HepG2 (cell line): ENCODE measurements around the gene IL18RAP. TPM values are rescaled to one million over a fixed set of nuclear protein-coding genes. Genes with fewer than 3 reads are reported as not detected.

Experiments used
- ATAC-seq: fragments of 200-7000 bp; cut with Tn5 transposase; 3 replicates; pipeline ENCODE4 v1.9.1; 2020; ENCODE audit warnings: mild to moderate bottlenecking, moderate library complexity
- BruUV-seq: library from RNA; stranded (reverse); fragments of 400-500 nt; replicated peaks from 2 replicates; lab custom pipeline; 2021; lab: Mats Ljungman, UMichigan
- CTCF ChIA-PET: fragments of 300-600 bp; formaldehyde crosslinking; extraction: SDS; loops from one replicate; lab custom pipeline; 2021; ENCODE audit warnings: low total read pairs, inconsistent platforms, low intra/inter-chr PET ratio; lab: Yijun Ruan, JAX
- POLR2A ChIA-PET: fragments of 350-600 bp; sonication (Branson Sonifier 250); formaldehyde crosslinking; loops from one replicate; lab custom pipeline; 2020; ENCODE audit warnings: antibody characterized with exemption, inconsistent platforms; lab: Yijun Ruan, JAX
- DNase-seq: peaks from one replicate; pipeline ENCODE4 v3.0.0-alpha.2; 2015; ENCODE audit warnings: low spot score
- FAIRE-seq: peaks from 3 replicates; lab custom pipeline; 2011; peaks lifted over from hg19 to GRCh38; lab: Jason Lieb, UNC
- H2AFZ ChIP-seq: one replicate; pipeline ENCODE4 v1.6.1; 2011; ENCODE audit warnings: low read length, inconsistent platforms
- H3K27ac ChIP-seq: fragments of 300-600 bp; 3 replicates; pipeline ENCODE4 v1.8.0; 2011; ENCODE audit warnings: mixed run types, mild to moderate bottlenecking, mixed read lengths, low read length, inconsistent platforms; ENCODE audit not compliant: insufficient read depth; ENCODE audit errors: extremely low read length
- H3K27me3 ChIP-seq, 2 experiments: fragments of 200-600 bp in 1 of 2; 2 replicates in 1 of 2; 3 replicates in 1 of 2; pipeline versions ENCODE4 v1.6.0 to v1.8.0; 2011; ENCODE audit warnings: low read length in 2 of 2, mild to moderate bottlenecking in 2 of 2, moderate library complexity in 2 of 2, inconsistent platforms in 1 of 2; ENCODE audit not compliant: insufficient read depth in 2 of 2, control insufficient read depth in 1 of 2
- H3K36me3 ChIP-seq, 2 experiments: fragments of 200-600 bp in 1 of 2; replicated peaks in 1 of 2; 2 replicates in 1 of 2; 3 replicates in 1 of 2; pipeline versions ENCODE4 v1.5.1 to v1.8.0; 2011; ENCODE audit warnings: low read length in 2 of 2, inconsistent platforms in 1 of 2; ENCODE audit not compliant: insufficient read depth in 2 of 2, control insufficient read depth in 1 of 2
- H3K4me1 ChIP-seq: 2 replicates; pipeline ENCODE4 v1.5.1; 2012; ENCODE audit warnings: low read length, inconsistent platforms; ENCODE audit not compliant: insufficient read depth
- H3K4me2 ChIP-seq: 2 replicates; pipeline ENCODE4 v1.6.0; 2011; ENCODE audit warnings: low read depth, low read length, inconsistent platforms
- H3K4me3 ChIP-seq, 3 experiments: fragments of 200-600 bp in 1 of 3; sonication (generic), shearing (Covaris generic) in 1 of 3; replicated peaks in 1 of 3; 2 replicates each; pipeline ENCODE4 v1.5.1; 2011 to 2016; ENCODE audit warnings: low read length in 3 of 3, inconsistent platforms in 2 of 3, low read depth in 2 of 3, mild to moderate bottlenecking in 2 of 3, control low read depth in 1 of 3, mixed read lengths in 1 of 3; ENCODE audit not compliant: insufficient read depth in 1 of 3
- H3K79me2 ChIP-seq: one replicate; pipeline ENCODE4 v1.6.1; 2011; ENCODE audit warnings: low read length, inconsistent platforms; ENCODE audit not compliant: insufficient read depth
- H3K9ac ChIP-seq: 2 replicates; pipeline ENCODE4 v1.6.0; 2011; ENCODE audit warnings: mild to moderate bottlenecking, low read depth, low read length, inconsistent platforms; ENCODE audit not compliant: insufficient read depth
- H3K9me3 ChIP-seq: 2 replicates; pipeline ENCODE4 v1.5.1; 2012; ENCODE audit warnings: mild to moderate bottlenecking, low read length
- H4K20me1 ChIP-seq: 2 replicates; pipeline ENCODE4 v1.6.0; 2011; ENCODE audit warnings: inconsistent platforms, mild to moderate bottlenecking, low read length, moderate library complexity; ENCODE audit not compliant: insufficient read depth
- ARHGAP35 ChIP-seq: sonication (generic); formaldehyde crosslinking; IDR thresholded peaks from 2 replicates; pipeline ENCODE4 v1.9.0; 2022; ENCODE audit warnings: mild to moderate bottlenecking, inconsistent platforms, moderate library complexity, missing genetic modification reagents, borderline replicate concordance
- CHCHD3 ChIP-seq: sonication (generic); formaldehyde crosslinking; IDR thresholded peaks from 2 replicates; pipeline ENCODE4 v1.8.0; 2022; ENCODE audit warnings: mild to moderate bottlenecking, missing genetic modification reagents, moderate library complexity
- CHD2 ChIP-seq: IDR thresholded peaks from 2 replicates; pipeline ENCODE4 v1.6.1; 2011; ENCODE audit warnings: low read depth, low read length, improper control_type of control experiment
- PCBP2 ChIP-seq: fragments of 200-400 bp; formaldehyde crosslinking; optimal IDR thresholded peaks from 2 replicates; pipeline ENCODE3; 2018; ENCODE audit warnings: low read length, low read depth; ENCODE audit not compliant: poor library complexity, severe bottlenecking
- SUZ12 ChIP-seq: fragments of 150-350 bp; IDR thresholded peaks from 2 replicates; pipeline ENCODE4 v1.6.1; 2014; ENCODE audit warnings: low read depth, low read length
- XRCC5 ChIP-seq: fragments of 200-400 bp; formaldehyde crosslinking; optimal IDR thresholded peaks from 2 replicates; pipeline ENCODE3; 2017; ENCODE audit warnings: mild to moderate bottlenecking, low read length
- YEATS2 ChIP-seq: sonication (generic); formaldehyde crosslinking; IDR thresholded peaks from 2 replicates; pipeline ENCODE4 v1.4.0; 2020; ENCODE audit warnings: missing genetic modification reagents, borderline replicate concordance
- ZNF329 ChIP-seq: sonication (generic); formaldehyde crosslinking; IDR thresholded peaks from 2 replicates; pipeline ENCODE4 v1.9.0; 2021; ENCODE audit warnings: low read depth, mild to moderate bottlenecking, missing genetic modification reagents
- ZNF33A ChIP-seq: sonication (generic); formaldehyde crosslinking; IDR thresholded peaks from 2 replicates; pipeline ENCODE4 v1.5.1; 2020; ENCODE audit warnings: missing genetic modification reagents, mild to moderate bottlenecking, moderate library complexity, borderline replicate concordance
- ZNF510 ChIP-seq: sonication (generic); formaldehyde crosslinking; IDR thresholded peaks from 2 replicates; pipeline ENCODE4 v1.4.0; 2020; ENCODE audit warnings: low read depth, mild to moderate bottlenecking, missing genetic modification reagents
- ZNF549 ChIP-seq: sonication (generic); formaldehyde crosslinking; IDR thresholded peaks from 2 replicates; pipeline ENCODE4 v1.5.0; 2020; ENCODE audit warnings: missing genetic modification reagents
- ZNF615 ChIP-seq: sonication (generic); formaldehyde crosslinking; IDR thresholded peaks from 2 replicates; pipeline ENCODE4 v1.5.0; 2020; ENCODE audit warnings: mild to moderate bottlenecking, missing genetic modification reagents, borderline replicate concordance
- ZNF670 ChIP-seq: sonication (generic); formaldehyde crosslinking; IDR thresholded peaks from 2 replicates; pipeline ENCODE4 v1.8.0; 2022; ENCODE audit warnings: mild to moderate bottlenecking, missing genetic modification reagents, borderline replicate concordance
- ZNF891 ChIP-seq: sonication (generic); formaldehyde crosslinking; IDR thresholded peaks from 2 replicates; pipeline ENCODE4 v1.5.0; 2020; ENCODE audit warnings: mild to moderate bottlenecking, missing genetic modification reagents
- WGBS: methylation state at CpG from one replicate; pipeline ENCODE4 v1.1.6; 2017; ENCODE audit warnings: low lambda C conversion rate; 5-methylcytosine and 5-hydroxymethylcytosine counted together
- in situ Hi-C: cut with HindIII; loops from 2 replicates; pipeline ENCODE4 v1.10.0; 2017; ENCODE audit warnings: low pct_unique_long_range_greater_than_20kb; ENCODE audit not compliant: extremely low pct_ligation_motif_present
- intact Hi-C: fragments of 100-400 bp; cut with micrococcal nuclease; formaldehyde crosslinking; loops from one replicate; pipeline ENCODE4 v1.10.0; 2022; ENCODE audit not compliant: unreplicated experiment
- polyA plus RNA-seq, 8 experiments: library from polyadenylated mRNA; depleted of rRNA in 3 of 8; stranded (reverse) in 7 of 8; unstranded in 1 of 8; fragments of >200 nt; fragmentation: Illumina TruSeq in 4 of 8; extraction: Trizol in 4 of 8; gene quantifications; 2 replicates each; pipeline versions ENCODE4 v1.2.1 to v1.2.3, GENCODE V29; 2011 to 2016; ENCODE audit warnings: low read depth in 4 of 8, missing spikeins in 1 of 8, mixed read lengths in 1 of 8; ENCODE audit not compliant: insufficient read depth in 1 of 8
- total RNA-seq, 5 experiments: library from RNA; depleted of rRNA; stranded (reverse); fragments of >200 nt; fragmentation: Illumina TruSeq; extraction: Trizol; gene quantifications; 2 replicates each; pipeline ENCODE4 v1.2.3, GENCODE V29; 2016; ENCODE audit warnings: low read depth in 1 of 5
- TF ChIP-seq, protein P1 (sequence below): sonication (generic); formaldehyde crosslinking; IDR thresholded peaks from 2 replicates; pipeline ENCODE4 v1.8.0; 2022; ENCODE audit warnings: low read depth, missing genetic modification reagents
- TF ChIP-seq, protein P2 (sequence below): sonication (generic); formaldehyde crosslinking; IDR thresholded peaks from 2 replicates; pipeline ENCODE4 v1.5.0; 2020; ENCODE audit warnings: missing genetic modification reagents
- TF ChIP-seq, protein P3 (sequence below): IDR thresholded peaks from 2 replicates; pipeline ENCODE4 v1.6.1; 2016; ENCODE audit warnings: low read depth, borderline replicate concordance

The IL18RAP gene
- total and polyA plus RNA-seq, 2 of the 13 experiments (the other 11 are each of a cell fraction or from before 2014, with no cell fraction given) = 0.05 TPM; not detected in 1

DNA sequence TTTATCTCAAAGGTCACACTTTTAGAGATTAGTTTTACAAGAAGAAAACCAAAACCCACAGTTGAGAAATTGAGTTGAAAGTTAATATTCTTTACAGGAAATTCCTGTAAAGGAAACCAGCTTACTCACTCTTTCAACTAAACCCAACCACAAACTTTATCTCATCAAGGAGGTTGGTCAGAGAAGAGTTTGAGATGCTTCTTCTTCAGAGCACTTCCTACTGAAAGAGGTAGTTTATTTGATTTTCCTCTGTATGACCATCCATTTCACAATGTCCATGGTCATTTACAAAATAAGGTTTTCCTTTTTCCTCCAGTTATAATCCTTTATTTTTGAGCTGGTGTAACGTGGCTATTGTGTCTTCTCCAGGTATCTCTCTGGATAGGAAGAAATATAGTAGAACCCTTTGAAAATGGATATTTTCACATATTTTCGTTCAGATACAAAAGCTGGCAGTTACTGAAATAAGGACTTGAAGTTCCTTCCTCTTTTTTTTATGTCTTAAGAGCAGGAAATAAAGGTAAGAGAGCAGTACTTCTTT lies 4.5 kb upstream of the IL18RAP start:
- Histone ChIP-seq H2AFZ (no peak overlapping the region), H3K27ac (no peak overlapping the region), H3K4me3 (no peak overlapping the region), H3K9me3 (no peaks in the 10 kb centered on the region), H3K9ac (no peak overlapping the region), H4K20me1 (no peaks in the 10 kb centered on the region), H3K27me3 (peaks cover 2 to 32% of the 10 kb centered on the region in 2 experiments; a peak in 3 of 5 replicates), H3K4me1 (no peaks in the 10 kb centered on the region), H3K4me2 (no peak overlapping the region), H3K79me2 (no peaks in the 10 kb centered on the region), H3K36me3 (no peaks in the 10 kb centered on the region)
- 0% methylated on average over 2 of the region's 2 CpGs for WGBS
- DNase-seq (no peak), FAIRE-seq (no peak), ATAC-seq (no peak)
- in situ Hi-C loops = no loop called here
- TF ChIP-seq, protein P1, sequence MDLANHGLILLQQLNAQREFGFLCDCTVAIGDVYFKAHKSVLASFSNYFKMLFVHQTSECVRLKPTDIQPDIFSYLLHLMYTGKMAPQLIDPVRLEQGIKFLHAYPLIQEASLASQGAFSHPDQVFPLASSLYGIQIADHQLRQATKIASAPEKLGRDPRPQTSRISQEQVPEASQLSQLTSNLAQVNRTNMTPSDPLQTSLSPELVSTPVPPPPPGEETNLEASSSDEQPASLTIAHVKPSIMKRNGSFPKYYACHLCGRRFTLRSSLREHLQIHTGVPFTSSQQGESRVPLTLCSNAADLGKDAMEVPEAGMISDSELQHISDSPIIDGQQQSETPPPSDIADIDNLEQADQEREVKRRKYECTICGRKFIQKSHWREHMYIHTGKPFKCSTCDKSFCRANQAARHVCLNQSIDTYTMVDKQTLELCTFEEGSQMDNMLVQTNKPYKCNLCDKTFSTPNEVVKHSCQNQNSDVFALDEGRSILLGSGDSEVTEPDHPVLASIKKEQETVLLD = no peak
- no peak for TF ChIP-seq ZNF510 (CRISPR knock-in tag)
- TF ChIP-seq, protein P2, sequence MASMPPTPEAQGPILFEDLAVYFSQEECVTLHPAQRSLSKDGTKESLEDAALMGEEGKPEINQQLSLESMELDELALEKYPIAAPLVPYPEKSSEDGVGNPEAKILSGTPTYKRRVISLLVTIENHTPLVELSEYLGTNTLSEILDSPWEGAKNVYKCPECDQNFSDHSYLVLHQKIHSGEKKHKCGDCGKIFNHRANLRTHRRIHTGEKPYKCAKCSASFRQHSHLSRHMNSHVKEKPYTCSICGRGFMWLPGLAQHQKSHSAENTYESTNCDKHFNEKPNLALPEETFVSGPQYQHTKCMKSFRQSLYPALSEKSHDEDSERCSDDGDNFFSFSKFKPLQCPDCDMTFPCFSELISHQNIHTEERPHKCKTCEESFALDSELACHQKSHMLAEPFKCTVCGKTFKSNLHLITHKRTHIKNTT = no peak
- TF ChIP-seq YEATS2 = no peak
- no peak for TF ChIP-seq ARHGAP35 (CRISPR knock-in tag)
- TF ChIP-seq ZNF670 (CRISPR knock-in tag) = no peak
- TF ChIP-seq PCBP2 = no peak
- TF ChIP-seq, protein P3, sequence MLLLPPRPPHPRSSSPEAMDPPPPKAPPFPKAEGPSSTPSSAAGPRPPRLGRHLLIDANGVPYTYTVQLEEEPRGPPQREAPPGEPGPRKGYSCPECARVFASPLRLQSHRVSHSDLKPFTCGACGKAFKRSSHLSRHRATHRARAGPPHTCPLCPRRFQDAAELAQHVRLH = no peak
- TF ChIP-seq CHD2 = no peak
- no peak for TF ChIP-seq ZNF33A (CRISPR knock-in tag)
- TF ChIP-seq ZNF549 (CRISPR knock-in tag) = no peak
- no peak for TF ChIP-seq ZNF329 (CRISPR knock-in tag)
- no peak for TF ChIP-seq XRCC5
- TF ChIP-seq SUZ12 = no peak
- TF ChIP-seq ZNF891 (CRISPR knock-in tag) = no peak
- no peak for TF ChIP-seq ZNF615 (CRISPR knock-in tag)
- no peak for TF ChIP-seq CHCHD3
- no TSS peak for BruUV-seq
- CTCF ChIA-PET = no interaction called here
- POLR2A ChIA-PET = no interaction called here
- intact Hi-C loops = no loop called here
